GM12865 (cell line): ENCODE results near the gene CHAT.

Source experiments
- DNase-seq: peaks from one replicate; pipeline ENCODE4 v3.0.0; 2010; ENCODE audit warnings: low read depth
- H3K4me3 ChIP-seq: 2 replicates; pipeline ENCODE4 v1.5.1; 2011; ENCODE audit warnings: mild to moderate bottlenecking, low read depth, low read length, control low read depth
- TF ChIP-seq, protein P1 (sequence below): IDR thresholded peaks from 2 replicates; pipeline ENCODE4 v1.5.1; 2011; ENCODE audit warnings: low read length, control low read depth, low read depth, inconsistent platforms; ENCODE audit not compliant: insufficient read depth; ENCODE audit errors: missing control alignments

Gene CHAT

DNA sequence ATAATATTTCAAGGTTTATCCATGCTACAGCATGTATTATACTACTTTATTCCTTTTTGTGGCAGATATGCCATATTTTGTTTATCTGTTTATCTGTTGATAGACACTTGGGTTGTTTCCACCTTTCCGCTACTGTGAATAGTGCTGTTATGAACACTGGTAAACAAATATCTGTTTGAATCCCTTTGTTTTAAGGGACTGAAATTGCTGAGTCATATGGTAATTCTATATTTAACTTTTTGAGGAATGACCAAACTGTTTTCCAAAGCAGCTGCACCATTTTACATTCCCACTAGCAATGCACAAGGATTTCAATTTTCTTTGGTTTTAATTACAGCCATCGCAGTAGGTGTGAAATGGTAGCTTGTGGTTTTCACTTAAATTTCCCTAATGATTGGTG is 69.0 kb downstream of the CHAT start:
- no peak for DNase-seq
- TF ChIP-seq, protein P1, sequence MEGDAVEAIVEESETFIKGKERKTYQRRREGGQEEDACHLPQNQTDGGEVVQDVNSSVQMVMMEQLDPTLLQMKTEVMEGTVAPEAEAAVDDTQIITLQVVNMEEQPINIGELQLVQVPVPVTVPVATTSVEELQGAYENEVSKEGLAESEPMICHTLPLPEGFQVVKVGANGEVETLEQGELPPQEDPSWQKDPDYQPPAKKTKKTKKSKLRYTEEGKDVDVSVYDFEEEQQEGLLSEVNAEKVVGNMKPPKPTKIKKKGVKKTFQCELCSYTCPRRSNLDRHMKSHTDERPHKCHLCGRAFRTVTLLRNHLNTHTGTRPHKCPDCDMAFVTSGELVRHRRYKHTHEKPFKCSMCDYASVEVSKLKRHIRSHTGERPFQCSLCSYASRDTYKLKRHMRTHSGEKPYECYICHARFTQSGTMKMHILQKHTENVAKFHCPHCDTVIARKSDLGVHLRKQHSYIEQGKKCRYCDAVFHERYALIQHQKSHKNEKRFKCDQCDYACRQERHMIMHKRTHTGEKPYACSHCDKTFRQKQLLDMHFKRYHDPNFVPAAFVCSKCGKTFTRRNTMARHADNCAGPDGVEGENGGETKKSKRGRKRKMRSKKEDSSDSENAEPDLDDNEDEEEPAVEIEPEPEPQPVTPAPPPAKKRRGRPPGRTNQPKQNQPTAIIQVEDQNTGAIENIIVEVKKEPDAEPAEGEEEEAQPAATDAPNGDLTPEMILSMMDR, result no peak
- H3K4me3 ChIP-seq, result no peak overlapping the region

DNA sequence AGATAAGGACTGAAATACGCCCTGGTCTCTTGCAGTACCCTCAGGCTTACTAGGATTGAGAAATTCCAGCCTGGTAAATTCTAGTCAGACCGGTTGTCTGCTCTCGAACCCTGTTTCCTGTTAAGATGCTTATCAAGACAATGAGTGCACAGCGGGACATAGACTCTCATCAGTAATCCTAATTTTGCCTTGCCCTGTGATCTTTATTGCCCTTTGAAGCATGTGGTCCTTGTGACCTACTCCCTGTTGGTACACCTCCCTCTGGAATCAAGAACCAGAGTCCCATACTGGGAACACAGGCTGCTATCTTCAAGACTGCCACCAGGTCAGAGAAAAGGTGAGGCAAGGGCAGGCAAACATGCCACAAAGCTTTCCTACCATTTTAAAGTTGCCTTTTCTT is 72.8 kb downstream of the CHAT start:
- no peak overlapping the region for H3K4me3 ChIP-seq
- TF ChIP-seq, protein P1, result no peak
- no peak for DNase-seq

DNA sequence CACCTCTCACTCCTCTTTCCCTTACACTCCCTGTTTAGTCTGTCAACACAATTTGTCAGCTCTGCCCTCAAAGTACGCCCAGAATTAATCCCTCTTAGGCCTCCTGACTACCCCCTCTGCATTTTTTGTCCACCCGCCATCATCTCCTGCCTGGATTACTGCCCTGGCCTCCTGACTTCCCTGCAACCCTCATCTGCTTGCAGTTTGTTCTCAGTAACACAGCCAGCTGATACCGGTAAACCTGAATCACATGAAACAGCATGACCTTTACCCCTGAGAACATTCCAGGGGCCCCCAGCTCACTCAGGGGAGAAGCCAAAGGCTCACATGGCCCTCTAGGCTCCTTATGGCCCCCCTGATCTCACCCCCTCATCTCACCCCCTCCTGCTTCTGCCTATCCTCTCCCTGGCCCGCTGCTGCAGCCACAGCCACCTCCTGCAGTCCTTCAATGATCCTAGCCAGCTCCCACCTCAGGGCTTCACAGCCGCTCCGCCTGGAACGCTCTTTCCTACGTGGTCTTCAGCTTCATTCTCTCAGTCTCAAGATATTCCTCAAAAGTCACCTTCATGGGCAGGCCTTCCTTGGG is 74.5 kb downstream of the CHAT start:
- no peak overlapping the region for H3K4me3 ChIP-seq

DNA sequence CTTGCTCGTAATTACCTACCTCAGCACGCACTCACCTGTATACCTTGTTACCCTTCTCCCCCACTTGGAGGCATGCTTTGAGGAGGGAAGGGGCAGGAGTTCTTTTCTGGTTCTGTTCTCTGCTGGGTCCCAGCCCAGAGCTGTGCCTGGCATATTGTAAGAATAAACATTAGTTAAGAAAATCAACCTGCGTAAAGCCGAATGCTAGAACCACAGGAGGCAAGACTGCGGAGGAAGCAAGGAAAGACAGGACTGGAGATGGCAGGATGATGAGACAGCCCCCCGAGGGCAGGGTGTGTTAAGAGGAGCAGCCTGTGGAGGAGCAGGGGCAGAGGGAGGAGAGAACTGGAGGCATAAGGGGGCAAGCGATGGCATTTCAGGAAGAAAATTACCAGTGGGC is 75.1 kb downstream of the CHAT start:
- H3K4me3 ChIP-seq, result no peak overlapping the region
- no peak for DNase-seq
- TF ChIP-seq, protein P1, result no peak

More for the DNA sequence above, 74.5 kb downstream of the CHAT start:
- TF ChIP-seq, protein P1, result no peak
- no peak for DNase-seq

DNA sequence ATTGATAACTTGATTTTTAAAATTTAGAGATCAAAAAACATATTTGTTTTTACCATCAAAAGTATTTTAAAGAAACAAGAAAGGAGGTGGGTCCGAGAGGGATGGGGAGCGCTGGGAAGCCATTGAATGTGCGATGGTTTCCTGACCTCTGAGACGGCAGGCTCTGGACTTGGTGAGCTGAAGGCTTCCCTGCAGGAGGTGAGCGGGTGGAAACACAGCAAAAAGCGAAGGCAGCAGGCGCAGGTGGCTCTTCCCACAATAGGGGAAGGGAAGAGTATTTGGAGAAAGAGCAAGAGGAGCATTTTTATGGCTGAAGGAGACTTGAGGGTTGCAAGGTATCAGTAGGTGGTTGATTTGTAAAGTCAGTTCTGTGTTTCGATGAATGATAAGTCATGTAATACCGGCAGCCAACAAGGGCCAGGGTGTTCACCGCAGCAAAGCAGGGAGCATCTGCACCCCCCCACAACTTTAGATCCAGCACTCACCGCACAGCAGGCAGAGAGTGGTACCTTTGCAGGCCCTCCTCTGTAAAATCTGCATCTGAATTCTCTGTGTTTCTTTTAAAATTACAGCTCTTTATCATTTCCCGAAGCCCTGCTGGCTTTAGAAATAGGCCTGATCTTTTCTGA is 76.2 kb downstream of the CHAT start:
- H3K4me3 ChIP-seq, result no peak overlapping the region

DNA sequence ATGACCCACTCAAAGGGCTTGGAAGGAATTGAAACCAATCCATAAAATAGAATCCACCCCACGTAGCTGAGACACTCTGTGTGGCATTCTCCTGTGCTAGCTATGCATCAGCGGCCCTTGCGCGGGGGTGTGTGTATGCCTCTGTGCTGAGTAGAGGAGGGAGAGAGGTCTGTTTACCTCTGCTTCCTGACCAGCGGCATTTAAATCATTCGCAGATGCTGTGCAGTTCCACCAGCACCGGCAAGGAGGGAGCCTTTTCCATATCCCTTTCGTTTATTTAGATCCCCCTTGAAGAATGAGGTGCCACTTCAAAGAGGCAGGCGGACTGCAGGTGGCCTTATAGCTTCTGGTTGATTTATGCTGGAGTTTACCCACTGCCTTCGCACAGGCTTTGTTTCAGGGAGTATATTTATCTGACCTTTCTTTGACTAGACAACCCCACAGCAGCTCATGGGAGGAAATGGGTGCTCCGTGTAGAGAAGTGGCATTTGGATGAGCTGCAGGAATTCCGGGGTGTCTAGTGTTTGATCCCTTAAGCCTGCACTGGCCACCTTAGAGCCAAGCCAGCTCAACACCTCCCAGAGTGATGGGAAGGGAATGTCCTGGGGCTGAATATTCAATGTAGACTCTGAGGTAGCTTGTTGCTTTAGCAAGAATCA is 77.0 kb downstream of the CHAT start:
- DNase-seq, result no peak
- TF ChIP-seq, protein P1, result no peak
- H3K4me3 ChIP-seq, result no peak overlapping the region

More for the DNA sequence above, 76.2 kb downstream of the CHAT start:
- TF ChIP-seq, protein P1, result no peak
- DNase-seq, result no peak
